SK-N-SH treated with all-trans-retinoic acid at 6 μM for 48 hours (cell line): ENCODE data around the gene DSCAM.

ENCODE experiments used
- ATAC-seq: fragments of 200-7000 bp; cut with Tn5 transposase; 3 replicates; pipeline ENCODE4 v1.9.1; 2020; ENCODE audit warnings: mild to moderate bottlenecking, moderate library complexity
- ARNTL ChIP-seq: fragments of 450-650 bp; formaldehyde crosslinking; IDR thresholded peaks from 2 replicates; pipeline ENCODE4 v1.5.0; 2020; ENCODE audit warnings: low read depth, mild to moderate bottlenecking, moderate library complexity, borderline replicate concordance
- BACH2 ChIP-seq: fragments of 250-450 bp; sonication (Bioruptor Pico); IDR thresholded peaks from 2 replicates; pipeline ENCODE4 v1.9.0; 2021; ENCODE audit warnings: mild to moderate bottlenecking, borderline replicate concordance
- CREB5 ChIP-seq: fragments of 250-450 bp; sonication (Bioruptor Pico); IDR thresholded peaks from 2 replicates; pipeline ENCODE4 v1.5.1; 2020; ENCODE audit warnings: low read depth, mild to moderate bottlenecking, moderate library complexity
- CSDC2 ChIP-seq: fragments of 250-450 bp; sonication (Bioruptor Pico); IDR thresholded peaks from 2 replicates; pipeline ENCODE4 v1.5.0; 2020; ENCODE audit warnings: mild to moderate bottlenecking, moderate library complexity
- CSRNP3 ChIP-seq: fragments of 250-450 bp; sonication (Bioruptor Pico); IDR thresholded peaks from 2 replicates; pipeline ENCODE4 v1.5.1; 2021; ENCODE audit warnings: mild to moderate bottlenecking, moderate library complexity
- ESRRG ChIP-seq: fragments of 250-450 bp; sonication (Bioruptor Pico); IDR thresholded peaks from 2 replicates; pipeline ENCODE4 v1.6.1; 2021; ENCODE audit warnings: mild to moderate bottlenecking
- GLIS3 ChIP-seq: fragments of 250-450 bp; sonication (Bioruptor Pico); IDR thresholded peaks from 2 replicates; pipeline ENCODE4 v1.5.0; 2020; ENCODE audit warnings: mild to moderate bottlenecking, moderate library complexity
- ISL1 ChIP-seq: fragments of 250-450 bp; sonication (Bioruptor Pico); IDR thresholded peaks from 2 replicates; pipeline ENCODE4 v2.1.2; 2022; ENCODE audit warnings: mild to moderate bottlenecking, moderate library complexity
- OSR1 ChIP-seq: fragments of 250-450 bp; sonication (Bioruptor Pico); IDR thresholded peaks from 2 replicates; pipeline ENCODE4 v1.8.0; 2022; ENCODE audit warnings: moderate library complexity, mild to moderate bottlenecking, inconsistent platforms
- POU6F1 ChIP-seq: fragments of 250-450 bp; sonication (Bioruptor Pico); IDR thresholded peaks from 2 replicates; pipeline ENCODE4 v1.8.0; 2021; ENCODE audit warnings: low read depth, mild to moderate bottlenecking, moderate library complexity, borderline replicate concordance
- PPARA ChIP-seq: fragments of 250-450 bp; sonication (Bioruptor Pico); IDR thresholded peaks from 2 replicates; pipeline ENCODE4 v1.5.0; 2020; ENCODE audit warnings: mild to moderate bottlenecking, borderline replicate concordance
- RARB ChIP-seq: fragments of 250-450 bp; sonication (Bioruptor Pico); IDR thresholded peaks from 2 replicates; pipeline ENCODE4 v1.8.0; 2021; ENCODE audit warnings: mild to moderate bottlenecking, moderate library complexity
- SNAI2 ChIP-seq: fragments of 250-450 bp; sonication (Bioruptor Pico); IDR thresholded peaks from 2 replicates; pipeline ENCODE4 v1.5.0; 2020; ENCODE audit warnings: mild to moderate bottlenecking, moderate library complexity
- TOX ChIP-seq: fragments of 250-450 bp; sonication (Bioruptor Pico); IDR thresholded peaks from 2 replicates; pipeline ENCODE4 v1.8.0; 2021; ENCODE audit warnings: mild to moderate bottlenecking, moderate library complexity, borderline replicate concordance
- ZC3H10 ChIP-seq: fragments of 250-450 bp; sonication (Bioruptor Pico); IDR thresholded peaks from 2 replicates; pipeline ENCODE4 v1.5.1; 2021; ENCODE audit warnings: mild to moderate bottlenecking, moderate library complexity
- ZFP3 ChIP-seq: fragments of 250-450 bp; sonication (Bioruptor Pico); IDR thresholded peaks from 2 replicates; pipeline ENCODE4 v1.5.0; 2020; ENCODE audit warnings: mild to moderate bottlenecking, moderate library complexity
- ZFP30 ChIP-seq: fragments of 450-650 bp; formaldehyde crosslinking; IDR thresholded peaks from 2 replicates; pipeline ENCODE4 v1.5.0; 2022; ENCODE audit warnings: mild to moderate bottlenecking, moderate library complexity
- ZNF565 ChIP-seq: fragments of 450-650 bp; formaldehyde crosslinking; conservative IDR thresholded peaks from 2 replicates; pipeline ENCODE4 v1.5.0; 2020; ENCODE audit warnings: low read depth, mild to moderate bottlenecking, moderate library complexity
- ZNF70 ChIP-seq: fragments of 450-650 bp; formaldehyde crosslinking; IDR thresholded peaks from 2 replicates; pipeline ENCODE4 v1.5.0; 2020; ENCODE audit warnings: mild to moderate bottlenecking, moderate library complexity
- TF ChIP-seq, protein P1 (sequence below): fragments of 250-450 bp; sonication (Bioruptor Pico); IDR thresholded peaks from 2 replicates; pipeline ENCODE4 v1.5.0; 2020; ENCODE audit warnings: mild to moderate bottlenecking, moderate library complexity
- TF ChIP-seq, protein P2 (sequence below): fragments of 250-450 bp; sonication (Bioruptor Pico); IDR thresholded peaks from 2 replicates; pipeline ENCODE4 v1.8.0; 2020; ENCODE audit warnings: mild to moderate bottlenecking, moderate library complexity, borderline replicate concordance

The DSCAM gene

DNA sequence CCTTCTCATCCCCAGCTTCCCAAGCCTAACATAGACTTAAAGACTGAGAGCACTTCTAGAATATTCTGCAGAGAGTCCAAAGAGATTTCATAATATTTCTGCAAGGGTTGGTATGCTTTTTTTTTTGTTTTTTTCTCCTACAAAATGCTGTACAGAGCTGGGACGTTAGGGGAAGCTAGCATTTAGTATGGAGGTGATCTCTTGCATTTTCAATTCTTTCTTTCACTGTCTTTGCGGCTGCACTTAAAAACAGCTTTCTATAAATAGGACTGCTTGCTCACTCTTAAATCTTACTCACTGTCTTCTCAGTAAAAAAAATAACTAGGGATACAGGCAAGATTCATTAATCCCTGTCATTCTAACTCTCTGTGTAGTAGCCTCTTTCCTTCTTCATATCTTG, 7.4 kb downstream of the DSCAM start:
- no peak for ATAC-seq
- TF ChIP-seq CSRNP3, result no peak
- TF ChIP-seq ESRRG (CRISPR knock-in tag), result no peak
- no peak for TF ChIP-seq ZFP30 (CRISPR knock-in tag)
- no peak for TF ChIP-seq ZFP3 (CRISPR knock-in tag)
- no peak for TF ChIP-seq BACH2 (CRISPR knock-in tag)
- no peak for TF ChIP-seq PPARA (CRISPR knock-in tag)
- TF ChIP-seq ZNF70 (CRISPR knock-in tag), result no peak
- no peak for TF ChIP-seq ZC3H10
- TF ChIP-seq ISL1 (CRISPR knock-in tag), result no peak
- no peak for TF ChIP-seq CREB5 (CRISPR knock-in tag)
- TF ChIP-seq GLIS3 (CRISPR knock-in tag), result no peak
- TF ChIP-seq ZNF565 (CRISPR knock-in tag), result no peak
- no peak for TF ChIP-seq POU6F1 (CRISPR knock-in tag)
- TF ChIP-seq CSDC2 (CRISPR knock-in tag), result no peak
- TF ChIP-seq, protein P1, sequence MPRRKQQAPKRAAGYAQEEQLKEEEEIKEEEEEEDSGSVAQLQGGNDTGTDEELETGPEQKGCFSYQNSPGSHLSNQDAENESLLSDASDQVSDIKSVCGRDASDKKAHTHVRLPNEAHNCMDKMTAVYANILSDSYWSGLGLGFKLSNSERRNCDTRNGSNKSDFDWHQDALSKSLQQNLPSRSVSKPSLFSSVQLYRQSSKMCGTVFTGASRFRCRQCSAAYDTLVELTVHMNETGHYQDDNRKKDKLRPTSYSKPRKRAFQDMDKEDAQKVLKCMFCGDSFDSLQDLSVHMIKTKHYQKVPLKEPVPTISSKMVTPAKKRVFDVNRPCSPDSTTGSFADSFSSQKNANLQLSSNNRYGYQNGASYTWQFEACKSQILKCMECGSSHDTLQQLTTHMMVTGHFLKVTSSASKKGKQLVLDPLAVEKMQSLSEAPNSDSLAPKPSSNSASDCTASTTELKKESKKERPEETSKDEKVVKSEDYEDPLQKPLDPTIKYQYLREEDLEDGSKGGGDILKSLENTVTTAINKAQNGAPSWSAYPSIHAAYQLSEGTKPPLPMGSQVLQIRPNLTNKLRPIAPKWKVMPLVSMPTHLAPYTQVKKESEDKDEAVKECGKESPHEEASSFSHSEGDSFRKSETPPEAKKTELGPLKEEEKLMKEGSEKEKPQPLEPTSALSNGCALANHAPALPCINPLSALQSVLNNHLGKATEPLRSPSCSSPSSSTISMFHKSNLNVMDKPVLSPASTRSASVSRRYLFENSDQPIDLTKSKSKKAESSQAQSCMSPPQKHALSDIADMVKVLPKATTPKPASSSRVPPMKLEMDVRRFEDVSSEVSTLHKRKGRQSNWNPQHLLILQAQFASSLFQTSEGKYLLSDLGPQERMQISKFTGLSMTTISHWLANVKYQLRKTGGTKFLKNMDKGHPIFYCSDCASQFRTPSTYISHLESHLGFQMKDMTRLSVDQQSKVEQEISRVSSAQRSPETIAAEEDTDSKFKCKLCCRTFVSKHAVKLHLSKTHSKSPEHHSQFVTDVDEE (CRISPR knock-in tag), result no peak
- no peak for TF ChIP-seq ARNTL
- TF ChIP-seq, protein P2, sequence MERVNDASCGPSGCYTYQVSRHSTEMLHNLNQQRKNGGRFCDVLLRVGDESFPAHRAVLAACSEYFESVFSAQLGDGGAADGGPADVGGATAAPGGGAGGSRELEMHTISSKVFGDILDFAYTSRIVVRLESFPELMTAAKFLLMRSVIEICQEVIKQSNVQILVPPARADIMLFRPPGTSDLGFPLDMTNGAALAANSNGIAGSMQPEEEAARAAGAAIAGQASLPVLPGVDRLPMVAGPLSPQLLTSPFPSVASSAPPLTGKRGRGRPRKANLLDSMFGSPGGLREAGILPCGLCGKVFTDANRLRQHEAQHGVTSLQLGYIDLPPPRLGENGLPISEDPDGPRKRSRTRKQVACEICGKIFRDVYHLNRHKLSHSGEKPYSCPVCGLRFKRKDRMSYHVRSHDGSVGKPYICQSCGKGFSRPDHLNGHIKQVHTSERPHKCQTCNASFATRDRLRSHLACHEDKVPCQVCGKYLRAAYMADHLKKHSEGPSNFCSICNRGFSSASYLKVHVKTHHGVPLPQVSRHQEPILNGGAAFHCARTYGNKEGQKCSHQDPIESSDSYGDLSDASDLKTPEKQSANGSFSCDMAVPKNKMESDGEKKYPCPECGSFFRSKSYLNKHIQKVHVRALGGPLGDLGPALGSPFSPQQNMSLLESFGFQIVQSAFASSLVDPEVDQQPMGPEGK, result no peak

DNA sequence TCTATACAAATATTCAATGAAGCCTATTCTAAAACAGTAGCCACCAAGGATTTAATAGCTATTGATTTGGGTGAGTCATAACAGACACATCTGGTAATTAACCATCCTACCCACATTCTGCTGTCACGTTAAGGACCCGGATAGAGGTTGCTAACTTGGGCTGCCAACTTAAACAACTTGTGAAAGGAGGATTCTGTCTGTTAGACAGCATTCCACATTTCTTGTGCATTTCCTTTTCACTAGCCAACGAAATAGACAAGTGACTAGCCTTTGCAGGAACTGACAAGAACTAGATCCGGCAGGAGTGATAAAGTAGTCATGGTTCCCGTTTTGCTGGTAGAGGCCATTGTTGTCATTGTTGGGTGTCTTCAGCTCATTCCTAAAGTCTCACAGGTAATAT, 9.5 kb downstream of the DSCAM start:
- TF ChIP-seq CREB5 (CRISPR knock-in tag), result no peak
- TF ChIP-seq PPARA (CRISPR knock-in tag), result no peak
- TF ChIP-seq TOX (CRISPR knock-in tag), result no peak
- no peak for TF ChIP-seq SNAI2
- TF ChIP-seq, protein P2, result no peak
- no peak for TF ChIP-seq ZFP30 (CRISPR knock-in tag)
- TF ChIP-seq RARB (CRISPR knock-in tag), result no peak
- no peak for TF ChIP-seq ISL1 (CRISPR knock-in tag)
- TF ChIP-seq POU6F1 (CRISPR knock-in tag), result no peak
- TF ChIP-seq GLIS3 (CRISPR knock-in tag), result no peak
- no peak for TF ChIP-seq OSR1 (CRISPR knock-in tag)
- TF ChIP-seq ESRRG (CRISPR knock-in tag), result no peak
- TF ChIP-seq CSDC2 (CRISPR knock-in tag), result no peak
- ATAC-seq, result no peak
